HG03460 (cell line): Measurements from ENCODE around the gene ARFGEF3.

ENCODE experiments used
- ATAC-seq: cut with Tn5 transposase; IDR thresholded peaks from one replicate; pipeline ENCODE4 v1.9.1; 2021; ENCODE audit not compliant: unreplicated experiment

Gene ARFGEF3

GRCh38 chr6:138162955-138163575, 1.3 kb downstream of the ARFGEF3 start:
- no peak for ATAC-seq

- ATAC-seq: no peak
These were observed 13.9 kb downstream of the ARFGEF3 start for GRCh38 chr6:138175596-138175995.

- no peak for ATAC-seq
These were observed 15.0 kb downstream of the ARFGEF3 start for GRCh38 chr6:138176652-138177232.

DNA sequence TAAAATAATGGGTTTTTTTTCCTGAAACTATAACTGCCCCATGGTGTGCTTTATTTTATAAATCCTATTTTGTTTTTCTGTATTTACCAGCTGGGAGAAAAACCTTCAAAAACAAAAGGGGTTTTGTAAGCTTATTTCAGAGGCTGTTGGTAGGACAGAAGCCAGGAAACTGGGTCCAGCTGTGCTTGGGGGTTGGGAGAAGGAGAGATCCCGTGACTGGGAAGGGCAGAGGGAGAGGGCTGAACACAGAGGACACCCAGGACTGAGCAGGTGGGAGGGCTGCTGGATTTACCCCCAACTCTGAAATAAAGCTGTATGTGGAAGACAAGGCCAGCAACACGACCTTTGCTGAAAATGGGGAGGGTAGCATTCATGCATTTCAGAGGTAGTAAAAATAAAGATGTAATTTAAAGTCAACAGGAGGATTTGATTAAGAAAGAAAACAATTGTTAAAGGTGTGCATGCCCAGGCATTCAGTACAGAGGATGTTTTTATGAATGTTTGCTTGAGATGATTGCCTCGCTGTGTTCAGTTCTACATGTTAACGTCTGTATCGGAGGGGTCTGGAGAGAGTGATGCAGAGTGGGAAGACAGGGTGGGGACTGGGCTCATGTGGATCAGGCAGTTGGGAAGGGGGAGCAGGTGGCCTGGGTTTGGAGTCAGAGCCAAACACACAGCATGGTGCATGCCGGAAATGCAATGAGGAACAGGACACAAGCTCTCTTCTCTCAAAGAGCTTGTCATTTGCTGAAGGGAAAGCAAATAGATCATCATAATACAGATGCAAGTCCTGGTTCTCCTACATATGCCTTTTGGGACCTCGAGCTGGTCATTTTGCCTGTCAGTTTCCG, 21.4 kb downstream of the ARFGEF3 start:
- no peak for ATAC-seq

DNA sequence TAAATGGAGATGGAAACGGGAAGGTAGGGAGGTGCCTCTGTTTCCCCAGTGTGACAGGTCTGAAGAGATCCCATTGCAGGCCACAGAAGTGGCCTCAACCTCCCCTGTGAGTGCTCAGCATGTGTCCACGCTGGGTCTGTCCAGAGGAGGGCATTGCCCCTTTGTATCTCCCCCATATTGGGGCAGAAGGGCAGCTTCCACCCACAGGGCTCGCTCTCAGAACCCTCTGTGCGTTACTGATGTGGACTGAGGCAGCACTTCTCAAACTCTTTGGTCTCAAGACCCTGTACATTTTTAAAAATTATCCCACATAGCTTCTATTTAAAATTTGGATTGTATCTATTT, 22.0 kb downstream of the ARFGEF3 start:
- ATAC-seq: no peak

DNA sequence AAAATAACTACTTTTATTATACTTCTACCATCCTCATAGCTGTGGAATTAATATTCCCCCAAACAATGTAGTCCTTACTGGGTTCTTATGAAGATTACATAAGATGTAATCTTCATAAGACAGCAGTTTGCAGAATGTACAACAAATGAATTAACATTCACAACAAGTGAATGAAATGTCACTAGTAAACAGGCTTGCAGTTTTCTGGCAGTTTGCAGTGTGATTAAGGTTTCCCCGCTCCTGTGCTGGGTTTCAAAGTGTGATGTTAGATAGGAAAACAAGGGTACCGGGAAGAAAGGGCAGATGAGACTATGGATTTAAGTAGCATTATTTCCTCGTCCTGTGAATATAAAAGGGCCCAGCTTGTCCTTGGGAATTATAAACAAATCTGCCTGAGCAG, 22.5 kb downstream of the ARFGEF3 start:
- ATAC-seq: no peak

DNA sequence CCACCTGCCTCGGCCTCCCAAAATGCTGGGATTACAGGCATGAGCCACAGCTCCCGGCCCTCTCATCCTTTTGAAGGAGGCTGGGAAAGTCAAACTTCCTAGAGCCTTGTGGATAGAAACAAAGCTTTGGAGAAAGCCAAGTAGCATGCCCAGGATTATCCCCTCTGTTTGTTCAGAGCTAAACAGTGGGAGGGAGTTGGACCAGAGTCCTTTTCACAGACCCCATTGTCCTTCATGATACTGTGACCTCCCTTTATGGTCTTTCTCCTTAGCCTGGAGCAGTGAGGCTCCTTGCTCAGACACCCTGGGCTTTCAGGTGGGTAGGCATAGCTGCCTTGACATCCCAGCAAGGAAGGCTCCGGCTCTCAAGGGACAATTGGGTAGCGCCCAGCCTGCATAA, 25.4 kb downstream of the ARFGEF3 start:
- ATAC-seq: no peak

- no peak for ATAC-seq
These were observed 26.7 kb downstream of the ARFGEF3 start for GRCh38 chr6:138188278-138188941.

GRCh38 chr6:138194287-138194686, 32.5 kb downstream of the ARFGEF3 start:
- ATAC-seq: no peak

DNA sequence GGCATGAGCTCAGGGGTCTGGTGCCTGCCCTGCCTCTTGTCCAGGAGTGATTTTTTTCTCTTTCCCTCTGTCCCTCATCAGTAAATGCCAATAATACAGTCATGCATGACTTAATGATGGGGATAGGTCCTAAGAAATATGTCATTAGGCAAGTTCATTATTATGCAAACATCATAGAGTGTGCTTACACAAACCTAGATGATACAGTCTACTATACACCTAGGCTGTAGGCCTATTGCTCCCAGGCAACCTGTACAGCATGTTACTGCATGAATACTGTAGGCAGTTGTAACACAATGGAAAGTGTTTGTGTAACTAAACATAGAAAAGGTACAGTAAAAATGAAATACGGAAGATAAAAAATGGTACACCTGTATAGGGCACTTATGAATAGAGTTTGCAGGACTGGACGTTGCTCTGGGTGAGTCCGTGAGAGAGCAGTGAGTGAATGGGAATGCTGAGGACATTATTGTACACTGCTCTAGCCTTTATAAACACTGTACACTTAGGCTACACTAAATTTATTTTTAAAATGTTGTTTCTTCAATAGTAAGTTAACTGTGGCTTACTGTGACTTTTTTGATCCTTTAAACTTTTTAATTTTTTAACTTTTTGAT, 34.5 kb downstream of the ARFGEF3 start:
- no peak for ATAC-seq

DNA sequence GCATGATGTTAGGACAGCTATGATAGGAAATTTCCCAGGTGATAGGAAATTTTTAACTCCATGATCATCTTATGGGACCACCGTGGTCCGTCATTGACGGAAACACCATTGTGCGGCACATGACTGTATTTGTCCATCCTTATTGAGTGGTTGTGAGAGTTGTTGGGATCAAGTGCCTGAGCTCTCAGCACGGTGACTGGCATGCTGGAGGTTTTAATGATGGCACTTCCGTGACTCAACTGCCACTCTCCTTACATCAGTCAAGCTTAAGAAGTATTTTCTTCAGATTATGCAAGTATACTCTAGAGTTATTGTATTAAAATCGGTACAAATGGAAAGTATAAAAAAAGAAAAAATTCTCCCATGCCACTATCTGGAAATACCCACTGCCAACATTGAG, 35.8 kb downstream of the ARFGEF3 start:
- ATAC-seq: no peak

DNA sequence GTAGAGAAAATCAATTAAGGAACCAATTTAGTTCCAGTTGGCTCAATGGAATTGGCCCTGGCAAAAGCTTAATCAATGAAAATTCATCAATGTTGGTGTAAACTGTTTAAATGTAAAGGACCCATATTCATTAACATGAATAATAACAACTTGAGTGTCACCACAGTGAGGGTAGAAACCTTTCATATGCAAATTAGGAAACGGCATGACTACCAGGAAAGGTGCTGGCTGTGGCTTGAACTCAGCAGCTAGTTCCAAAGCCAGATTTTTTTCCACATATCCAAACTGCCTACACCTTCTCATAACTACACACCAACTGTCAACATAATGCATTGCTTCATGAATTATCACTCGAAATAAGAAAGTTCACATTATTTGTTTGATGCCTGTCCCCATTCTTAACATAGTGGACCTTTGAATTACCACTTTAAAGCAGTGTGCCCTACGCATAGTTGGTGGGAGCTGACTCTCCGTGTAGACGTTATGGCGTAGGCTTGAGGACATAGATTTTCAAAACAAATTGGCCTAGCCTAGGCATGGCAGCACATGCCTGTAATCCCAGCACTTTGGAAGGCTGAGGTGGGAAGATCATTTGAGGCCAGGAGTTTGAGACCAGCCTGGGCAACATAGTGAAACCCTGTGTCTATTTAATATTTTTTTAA, 36.8 kb downstream of the ARFGEF3 start:
- no peak for ATAC-seq

DNA sequence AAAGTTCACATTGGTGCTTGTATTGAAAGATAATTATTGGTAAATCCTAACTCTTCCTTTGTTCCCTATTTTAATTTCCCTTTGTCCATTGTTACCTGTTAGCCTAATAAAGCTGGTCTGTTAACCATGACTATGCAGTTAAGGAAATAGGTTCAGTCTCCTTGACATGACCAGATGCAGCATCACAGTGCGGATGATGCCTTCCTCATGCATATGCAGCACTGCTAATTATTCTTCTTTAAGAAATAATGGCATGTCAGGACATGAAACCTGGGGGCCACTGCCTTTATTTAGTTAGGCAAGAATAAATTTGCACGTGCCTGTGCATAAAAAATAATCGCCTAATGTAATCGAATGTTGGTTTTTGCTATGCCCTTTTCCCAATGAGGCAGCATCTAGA, 40.1 kb downstream of the ARFGEF3 start:
- ATAC-seq: no peak

DNA sequence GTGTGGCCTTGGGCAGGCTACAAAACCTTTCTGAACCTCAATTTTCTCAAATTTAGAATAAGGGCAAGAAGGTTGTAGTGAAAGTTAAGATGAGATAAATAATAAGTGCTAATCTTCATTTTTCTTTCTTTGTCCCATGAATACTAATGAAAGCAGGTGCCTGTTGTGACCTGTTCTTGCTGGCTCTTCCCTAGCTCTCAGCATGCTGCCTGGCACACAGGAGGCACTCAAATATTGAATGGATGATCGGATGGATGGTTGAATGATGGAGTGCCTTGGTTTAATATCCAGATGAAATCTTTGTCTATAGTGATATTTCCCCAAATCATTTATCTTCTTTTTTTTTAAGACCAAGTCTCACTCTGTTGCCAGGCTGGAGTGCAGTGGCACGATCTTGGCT, 41.6 kb downstream of the ARFGEF3 start:
- ATAC-seq: no peak

- no peak for ATAC-seq
These were observed 42.6 kb downstream of the ARFGEF3 start for GRCh38 chr6:138204303-138204702.

- ATAC-seq: no peak
These were observed 43.1 kb downstream of the ARFGEF3 start for GRCh38 chr6:138204792-138205384.

GRCh38 chr6:138205437-138206094, 43.8 kb downstream of the ARFGEF3 start:
- ATAC-seq: no peak

GRCh38 chr6:138206862-138207261, 45.1 kb downstream of the ARFGEF3 start:
- ATAC-seq: no peak

- no peak for ATAC-seq
These were observed 49.4 kb downstream of the ARFGEF3 start for GRCh38 chr6:138211048-138211581.

DNA sequence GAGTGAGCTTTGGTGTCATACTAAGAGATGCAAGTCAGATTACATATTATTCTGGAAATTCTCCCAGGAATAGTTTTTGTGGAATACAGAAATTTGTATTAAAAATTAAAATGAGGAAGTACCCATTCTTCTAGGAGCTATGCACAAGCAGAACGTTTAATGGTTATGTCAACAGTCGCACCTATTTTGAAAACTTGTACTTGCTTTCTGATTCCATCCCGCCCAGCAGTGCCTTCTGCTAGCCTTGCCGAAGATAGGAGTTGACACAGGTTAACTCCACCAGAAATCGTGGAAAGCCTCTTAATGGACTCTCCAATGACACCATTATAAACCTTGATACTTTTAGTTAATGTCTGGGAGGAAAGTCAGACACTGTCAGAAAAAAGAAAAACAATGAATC, 49.9 kb downstream of the ARFGEF3 start:
- no peak for ATAC-seq
